ENCODE measurements around the gene GCSH. TPM values are rescaled to one million over a fixed set of nuclear protein-coding genes. Genes with fewer than 3 reads are reported as not detected.

The GCSH gene
- total and polyA plus RNA-seq, 2 of the 13 experiments (the other 11 are each of a cell fraction or from before 2014, with no cell fraction given): 35.9 to 103 TPM

DNA sequence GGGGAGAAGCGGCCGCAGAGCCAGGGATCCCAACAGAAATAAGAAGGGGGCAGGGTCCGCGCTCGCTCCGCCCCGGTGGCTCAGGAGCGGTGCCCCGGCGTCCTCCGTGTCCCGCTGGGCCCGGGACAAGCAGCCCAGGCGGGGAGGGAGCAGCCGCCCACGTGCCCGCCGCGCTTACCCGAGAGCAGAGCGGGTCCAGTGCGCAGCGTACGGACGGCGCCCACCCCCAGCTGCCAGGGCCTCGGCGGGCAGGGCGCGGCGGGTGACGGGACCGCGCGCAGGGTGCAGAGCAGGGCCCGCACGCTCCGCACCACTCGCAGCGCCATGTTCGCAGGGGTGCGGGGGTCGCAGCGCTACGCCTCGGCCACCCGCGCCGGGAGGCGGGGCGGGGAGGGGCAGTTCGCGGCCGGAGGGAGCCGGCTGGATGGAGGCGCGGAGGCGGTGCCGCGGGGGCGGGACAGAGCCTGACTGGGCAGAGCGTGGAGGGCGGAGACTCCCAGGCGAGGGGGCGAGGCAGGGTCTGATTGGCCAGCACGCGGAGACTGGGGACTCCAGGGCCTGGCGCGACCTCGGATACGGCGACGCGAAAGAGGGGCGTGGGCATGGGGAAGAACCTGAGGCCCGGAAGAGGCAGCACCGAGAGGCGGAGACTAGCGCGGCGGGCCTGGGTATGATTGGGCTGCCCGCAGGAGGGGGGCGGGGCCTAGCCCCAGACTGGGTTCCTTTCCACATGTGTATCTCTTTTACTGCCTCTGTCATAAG lies at the start of gene GCSH (continued):
- TF ChIP-seq JDP2 (CRISPR knock-in tag; IDR thresholded peaks at IDR 0.05; ENCODE audit: borderline replicate concordance): no peak; the same call in 1 of the 2 replicates
- TF ChIP-seq FOXP1 (IDR thresholded peaks at IDR 0.05): no peak
- no peak for TF ChIP-seq FOXP1 (CRISPR knock-in tag; IDR thresholded peaks at IDR 0.05)
- peak; percentile 83; the same call in 1 of the 2 replicates for TF ChIP-seq ARNTL (CRISPR knock-in tag; IDR thresholded peaks at IDR 0.05)
- TF ChIP-seq, protein P1, sequence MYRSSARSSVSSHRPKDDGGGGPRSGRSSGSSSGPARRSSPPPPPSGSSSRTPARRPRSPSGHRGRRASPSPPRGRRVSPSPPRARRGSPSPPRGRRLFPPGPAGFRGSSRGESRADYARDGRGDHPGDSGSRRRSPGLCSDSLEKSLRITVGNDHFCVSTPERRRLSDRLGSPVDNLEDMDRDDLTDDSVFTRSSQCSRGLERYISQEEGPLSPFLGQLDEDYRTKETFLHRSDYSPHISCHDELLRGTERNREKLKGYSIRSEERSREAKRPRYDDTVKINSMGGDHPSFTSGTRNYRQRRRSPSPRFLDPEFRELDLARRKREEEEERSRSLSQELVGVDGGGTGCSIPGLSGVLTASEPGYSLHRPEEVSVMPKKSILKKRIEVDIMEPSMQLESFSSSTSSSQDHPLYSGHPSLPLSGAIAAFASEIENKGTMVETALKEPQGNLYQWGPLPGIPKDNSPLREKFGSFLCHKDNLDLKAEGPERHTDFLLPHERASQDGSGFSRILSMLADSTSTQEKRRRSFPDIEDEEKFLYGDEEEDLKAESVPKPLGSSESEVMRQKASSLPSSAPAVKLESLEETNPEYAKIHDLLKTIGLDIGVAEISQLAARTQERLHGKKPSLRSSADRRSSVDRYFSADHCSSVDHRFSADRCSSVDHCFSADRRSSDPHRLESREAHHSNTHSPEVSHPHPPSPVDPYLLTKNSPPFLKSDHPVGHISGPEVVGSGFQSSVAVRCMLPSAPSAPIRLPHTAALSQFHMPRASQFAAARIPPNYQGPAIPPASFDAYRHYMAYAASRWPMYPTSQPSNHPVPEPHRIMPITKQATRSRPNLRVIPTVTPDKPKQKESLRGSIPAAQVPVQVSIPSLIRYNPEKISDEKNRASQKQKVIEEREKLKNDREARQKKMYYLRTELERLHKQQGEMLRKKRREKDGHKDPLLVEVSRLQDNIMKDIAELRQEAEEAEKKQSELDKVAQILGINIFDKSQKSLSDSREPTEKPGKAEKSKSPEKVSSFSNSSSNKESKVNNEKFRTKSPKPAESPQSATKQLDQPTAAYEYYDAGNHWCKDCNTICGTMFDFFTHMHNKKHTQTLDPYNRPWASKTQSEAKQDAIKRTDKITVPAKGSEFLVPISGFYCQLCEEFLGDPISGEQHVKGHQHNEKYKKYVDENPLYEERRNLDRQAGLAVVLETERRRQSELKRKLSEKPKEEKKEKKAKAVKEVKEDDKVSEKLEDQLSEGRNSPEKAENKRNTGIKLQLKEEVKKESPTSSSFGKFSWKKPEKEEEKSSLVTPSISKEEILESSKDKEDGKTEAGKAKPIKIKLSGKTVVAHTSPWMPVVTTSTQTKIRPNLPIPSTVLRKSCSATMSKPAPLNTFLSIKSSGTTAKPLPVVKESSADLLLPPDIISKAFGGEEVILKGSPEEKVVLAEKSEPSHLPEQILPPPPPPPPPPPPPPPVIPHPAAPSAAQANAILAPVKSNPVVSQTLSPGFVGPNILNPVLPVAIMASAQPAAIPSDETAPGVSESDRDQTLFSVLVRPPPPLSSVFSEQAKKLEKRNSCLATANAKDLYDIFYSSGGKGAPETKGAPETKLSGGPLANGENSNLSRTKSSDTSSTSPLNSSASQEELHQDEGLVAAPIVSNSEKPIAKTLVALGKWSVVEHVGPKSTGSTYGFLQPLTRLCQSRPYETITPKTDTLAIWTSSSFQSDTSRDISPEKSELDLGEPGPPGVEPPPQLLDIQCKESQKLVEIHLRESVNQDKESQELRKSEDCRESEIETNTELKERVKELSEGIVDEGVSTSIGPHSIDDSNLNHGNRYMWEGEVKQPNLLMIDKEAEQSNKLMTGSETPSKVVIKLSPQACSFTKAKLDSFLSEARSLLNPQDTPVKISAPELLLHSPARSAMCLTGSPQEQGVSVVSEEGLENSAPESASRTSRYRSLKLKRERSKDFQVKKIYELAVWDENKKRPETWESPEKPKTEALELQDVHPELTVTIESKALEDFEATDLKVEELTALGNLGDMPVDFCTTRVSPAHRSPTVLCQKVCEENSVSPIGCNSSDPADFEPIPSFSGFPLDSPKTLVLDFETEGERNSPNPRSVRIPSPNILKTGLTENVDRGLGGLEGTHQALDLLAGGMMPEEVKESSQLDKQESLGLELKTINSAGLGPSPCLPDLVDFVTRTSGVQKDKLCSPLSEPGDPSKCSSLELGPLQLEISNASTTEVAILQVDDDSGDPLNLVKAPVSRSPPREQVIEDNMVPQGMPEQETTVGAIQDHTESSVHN (CRISPR knock-in tag; IDR thresholded peaks at IDR 0.05): peak; percentile 84; the same call in 1 of the 2 replicates
- no peak for TF ChIP-seq FOXJ3 (CRISPR knock-in tag; IDR thresholded peaks at IDR 0.05; ENCODE audit: borderline replicate concordance)
- TF ChIP-seq NFYB (CRISPR knock-in tag; IDR thresholded peaks at IDR 0.05): peak; percentile 88
- 0 out of 2 replicates have a peak, but pooled peaks have one; percentile 50 for TF ChIP-seq ZNF234 (CRISPR knock-in tag; conservative IDR thresholded peaks at IDR 0.05)
- no peak for TF ChIP-seq CBX2 (IDR thresholded peaks at IDR 0.05; ENCODE audit: low read depth, low read length)
- TF ChIP-seq CBX2 (CRISPR knock-in tag; IDR thresholded peaks at IDR 0.05; ENCODE audit: low read depth): no peak
- TF ChIP-seq, protein P2, sequence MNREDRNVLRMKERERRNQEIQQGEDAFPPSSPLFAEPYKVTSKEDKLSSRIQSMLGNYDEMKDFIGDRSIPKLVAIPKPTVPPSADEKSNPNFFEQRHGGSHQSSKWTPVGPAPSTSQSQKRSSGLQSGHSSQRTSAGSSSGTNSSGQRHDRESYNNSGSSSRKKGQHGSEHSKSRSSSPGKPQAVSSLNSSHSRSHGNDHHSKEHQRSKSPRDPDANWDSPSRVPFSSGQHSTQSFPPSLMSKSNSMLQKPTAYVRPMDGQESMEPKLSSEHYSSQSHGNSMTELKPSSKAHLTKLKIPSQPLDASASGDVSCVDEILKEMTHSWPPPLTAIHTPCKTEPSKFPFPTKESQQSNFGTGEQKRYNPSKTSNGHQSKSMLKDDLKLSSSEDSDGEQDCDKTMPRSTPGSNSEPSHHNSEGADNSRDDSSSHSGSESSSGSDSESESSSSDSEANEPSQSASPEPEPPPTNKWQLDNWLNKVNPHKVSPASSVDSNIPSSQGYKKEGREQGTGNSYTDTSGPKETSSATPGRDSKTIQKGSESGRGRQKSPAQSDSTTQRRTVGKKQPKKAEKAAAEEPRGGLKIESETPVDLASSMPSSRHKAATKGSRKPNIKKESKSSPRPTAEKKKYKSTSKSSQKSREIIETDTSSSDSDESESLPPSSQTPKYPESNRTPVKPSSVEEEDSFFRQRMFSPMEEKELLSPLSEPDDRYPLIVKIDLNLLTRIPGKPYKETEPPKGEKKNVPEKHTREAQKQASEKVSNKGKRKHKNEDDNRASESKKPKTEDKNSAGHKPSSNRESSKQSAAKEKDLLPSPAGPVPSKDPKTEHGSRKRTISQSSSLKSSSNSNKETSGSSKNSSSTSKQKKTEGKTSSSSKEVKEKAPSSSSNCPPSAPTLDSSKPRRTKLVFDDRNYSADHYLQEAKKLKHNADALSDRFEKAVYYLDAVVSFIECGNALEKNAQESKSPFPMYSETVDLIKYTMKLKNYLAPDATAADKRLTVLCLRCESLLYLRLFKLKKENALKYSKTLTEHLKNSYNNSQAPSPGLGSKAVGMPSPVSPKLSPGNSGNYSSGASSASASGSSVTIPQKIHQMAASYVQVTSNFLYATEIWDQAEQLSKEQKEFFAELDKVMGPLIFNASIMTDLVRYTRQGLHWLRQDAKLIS (CRISPR knock-in tag; IDR thresholded peaks at IDR 0.05): no peak
- TF ChIP-seq ZNF652 (CRISPR knock-in tag; IDR thresholded peaks at IDR 0.05; ENCODE audit: borderline replicate concordance, low read depth): no peak
- TF ChIP-seq DR1 (CRISPR knock-in tag; IDR thresholded peaks at IDR 0.05): peak; percentile 20; the same call in 1 of the 2 replicates
- TF ChIP-seq, protein P3, sequence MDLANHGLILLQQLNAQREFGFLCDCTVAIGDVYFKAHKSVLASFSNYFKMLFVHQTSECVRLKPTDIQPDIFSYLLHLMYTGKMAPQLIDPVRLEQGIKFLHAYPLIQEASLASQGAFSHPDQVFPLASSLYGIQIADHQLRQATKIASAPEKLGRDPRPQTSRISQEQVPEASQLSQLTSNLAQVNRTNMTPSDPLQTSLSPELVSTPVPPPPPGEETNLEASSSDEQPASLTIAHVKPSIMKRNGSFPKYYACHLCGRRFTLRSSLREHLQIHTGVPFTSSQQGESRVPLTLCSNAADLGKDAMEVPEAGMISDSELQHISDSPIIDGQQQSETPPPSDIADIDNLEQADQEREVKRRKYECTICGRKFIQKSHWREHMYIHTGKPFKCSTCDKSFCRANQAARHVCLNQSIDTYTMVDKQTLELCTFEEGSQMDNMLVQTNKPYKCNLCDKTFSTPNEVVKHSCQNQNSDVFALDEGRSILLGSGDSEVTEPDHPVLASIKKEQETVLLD (CRISPR knock-in tag; IDR thresholded peaks at IDR 0.05; ENCODE audit: low read depth): peak; percentile 79
- TF ChIP-seq, protein P4, sequence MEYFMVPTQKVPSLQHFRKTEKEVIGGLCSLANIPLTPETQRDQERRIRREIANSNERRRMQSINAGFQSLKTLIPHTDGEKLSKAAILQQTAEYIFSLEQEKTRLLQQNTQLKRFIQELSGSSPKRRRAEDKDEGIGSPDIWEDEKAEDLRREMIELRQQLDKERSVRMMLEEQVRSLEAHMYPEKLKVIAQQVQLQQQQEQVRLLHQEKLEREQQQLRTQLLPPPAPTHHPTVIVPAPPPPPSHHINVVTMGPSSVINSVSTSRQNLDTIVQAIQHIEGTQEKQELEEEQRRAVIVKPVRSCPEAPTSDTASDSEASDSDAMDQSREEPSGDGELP (IDR thresholded peaks at IDR 0.05; ENCODE audit: borderline replicate concordance, low read depth): no peak
